ENCODE measurements around the gene CREB3L1. TPM values are rescaled to one million over a fixed set of nuclear protein-coding genes. Genes with fewer than 3 reads are reported as not detected.
A peak's percentile ranks its signal among the peaks of the same experiment; 100 is the strongest.

The CREB3L1 gene
- total and polyA plus RNA-seq, 2 donors from 2014 or later = 2.5 to 7.3 TPM

DNA sequence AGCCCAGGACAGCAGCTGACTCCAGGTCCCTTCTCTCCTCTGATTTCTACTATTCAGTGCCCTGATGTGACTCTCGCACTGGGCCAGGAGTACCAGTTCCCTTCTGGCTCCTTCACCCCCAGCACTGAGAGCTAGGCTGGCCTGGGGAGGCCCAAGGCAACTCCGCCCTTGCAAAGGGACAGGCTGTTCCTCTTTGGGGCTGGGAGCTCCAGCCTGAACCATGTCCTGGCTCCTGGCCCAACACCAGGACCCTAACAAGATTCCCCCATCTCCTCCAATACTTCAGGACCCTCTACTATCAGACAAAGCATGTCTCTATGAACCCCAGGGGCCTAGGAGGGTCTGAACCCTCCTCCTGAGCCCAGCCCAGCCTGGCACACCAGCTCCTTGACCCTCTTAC lies 12.5 kb downstream of the CREB3L1 start:
- DNase-seq (peak in 1 of 5 donors; percentile 54), FAIRE-seq (no peak)
- H3K27ac ChIP-seq (ENCODE audit: low read depth in 2 of 2, low read length in 2 of 2) = no peak overlapping the region
- H3K9me3 ChIP-seq (ENCODE audit: control insufficient read depth in 2 of 3, insufficient read depth in 1 of 3, low read length in 3 of 3) = no peaks in the 10 kb centered on the region
- intact Hi-C loops (cut with DNase I) = no loop called here
- H3K4me3 ChIP-seq (ENCODE audit: low read length in 3 of 3) = no peak overlapping the region
- H3K9ac ChIP-seq (ENCODE audit: low read length in 3 of 3) = no peak overlapping the region
- H3K27me3 ChIP-seq (ENCODE audit: control insufficient read depth, insufficient read depth, low read length) = no peaks in the 10 kb centered on the region
- TF ChIP-seq, protein P1, sequence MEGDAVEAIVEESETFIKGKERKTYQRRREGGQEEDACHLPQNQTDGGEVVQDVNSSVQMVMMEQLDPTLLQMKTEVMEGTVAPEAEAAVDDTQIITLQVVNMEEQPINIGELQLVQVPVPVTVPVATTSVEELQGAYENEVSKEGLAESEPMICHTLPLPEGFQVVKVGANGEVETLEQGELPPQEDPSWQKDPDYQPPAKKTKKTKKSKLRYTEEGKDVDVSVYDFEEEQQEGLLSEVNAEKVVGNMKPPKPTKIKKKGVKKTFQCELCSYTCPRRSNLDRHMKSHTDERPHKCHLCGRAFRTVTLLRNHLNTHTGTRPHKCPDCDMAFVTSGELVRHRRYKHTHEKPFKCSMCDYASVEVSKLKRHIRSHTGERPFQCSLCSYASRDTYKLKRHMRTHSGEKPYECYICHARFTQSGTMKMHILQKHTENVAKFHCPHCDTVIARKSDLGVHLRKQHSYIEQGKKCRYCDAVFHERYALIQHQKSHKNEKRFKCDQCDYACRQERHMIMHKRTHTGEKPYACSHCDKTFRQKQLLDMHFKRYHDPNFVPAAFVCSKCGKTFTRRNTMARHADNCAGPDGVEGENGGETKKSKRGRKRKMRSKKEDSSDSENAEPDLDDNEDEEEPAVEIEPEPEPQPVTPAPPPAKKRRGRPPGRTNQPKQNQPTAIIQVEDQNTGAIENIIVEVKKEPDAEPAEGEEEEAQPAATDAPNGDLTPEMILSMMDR (IDR thresholded peaks at IDR 0.05; ENCODE audit: borderline replicate concordance, extremely low read depth, insufficient read depth) = no peak
- peaks cover 0 to 7% (median 7%) of the 10 kb centered on the region in 3 donors for H3K4me1 ChIP-seq (ENCODE audit: control insufficient read depth in 2 of 3, insufficient read depth in 2 of 3, low read depth in 1 of 3, low read length in 3 of 3)
- no peaks in the 10 kb centered on the region for H3K36me3 ChIP-seq (ENCODE audit: control insufficient read depth in 2 of 3, insufficient read depth in 3 of 3, low read length in 3 of 3)

DNA sequence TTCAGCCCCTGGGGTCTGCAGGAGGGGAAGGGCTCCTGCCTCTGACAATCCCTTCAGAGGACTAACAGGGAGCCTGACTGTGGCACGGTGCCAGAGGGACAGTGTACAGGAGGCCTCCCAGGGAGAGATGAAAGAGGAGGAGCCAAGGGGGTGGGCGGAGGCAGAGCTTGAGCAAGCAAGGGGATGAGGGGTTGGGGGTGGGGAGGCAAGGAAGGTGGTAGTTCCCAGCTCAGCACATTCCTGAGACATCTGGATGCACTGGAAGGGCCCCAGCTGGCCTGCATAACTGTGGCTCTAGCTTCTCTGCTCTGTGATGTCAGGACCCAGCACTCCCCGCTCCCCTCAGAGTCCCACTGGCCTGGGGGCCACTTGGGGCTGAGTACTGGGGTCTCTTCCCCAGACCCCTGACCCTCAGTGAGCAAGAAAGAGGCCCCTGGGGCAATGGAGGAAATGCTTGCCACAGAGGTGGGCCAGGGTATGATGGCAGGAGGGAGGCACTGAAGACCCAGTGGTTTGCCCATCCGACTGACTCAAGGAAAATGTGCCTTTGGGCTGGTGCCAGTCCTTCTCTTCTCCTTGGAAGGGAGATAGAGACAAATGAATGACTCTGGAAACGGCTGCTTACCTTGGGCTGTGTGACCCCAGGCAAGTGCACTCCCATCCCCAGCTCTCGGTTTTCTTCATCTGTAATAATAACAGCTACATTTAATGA lies 13.3 kb downstream of the CREB3L1 start:
- Histone ChIP-seq H3K4me1 (ENCODE audit: control insufficient read depth in 2 of 3, insufficient read depth in 2 of 3, low read depth in 1 of 3, low read length in 3 of 3) (peaks cover 0 to 8% (median 6%) of the 10 kb centered on the region in 3 donors), H3K27ac (ENCODE audit: low read depth in 2 of 2, low read length in 2 of 2) (no peak overlapping the region), H3K4me3 (ENCODE audit: low read length in 3 of 3) (no peak overlapping the region), H3K9ac (ENCODE audit: low read length in 3 of 3) (no peak overlapping the region), H3K9me3 (ENCODE audit: control insufficient read depth in 2 of 3, insufficient read depth in 1 of 3, low read length in 3 of 3) (no peaks in the 10 kb centered on the region), H3K27me3 (ENCODE audit: control insufficient read depth, insufficient read depth, low read length) (no peaks in the 10 kb centered on the region), H3K36me3 (ENCODE audit: control insufficient read depth in 2 of 3, insufficient read depth in 3 of 3, low read length in 3 of 3) (no peaks in the 10 kb centered on the region)
- FAIRE-seq = no peak
- intact Hi-C loops (cut with DNase I) = no loop called here
- TF ChIP-seq, protein P1 (IDR thresholded peaks at IDR 0.05; ENCODE audit: borderline replicate concordance, extremely low read depth, insufficient read depth) = no peak
- DNase-seq = peak; percentile 90 to 97 (median 95)

DNA sequence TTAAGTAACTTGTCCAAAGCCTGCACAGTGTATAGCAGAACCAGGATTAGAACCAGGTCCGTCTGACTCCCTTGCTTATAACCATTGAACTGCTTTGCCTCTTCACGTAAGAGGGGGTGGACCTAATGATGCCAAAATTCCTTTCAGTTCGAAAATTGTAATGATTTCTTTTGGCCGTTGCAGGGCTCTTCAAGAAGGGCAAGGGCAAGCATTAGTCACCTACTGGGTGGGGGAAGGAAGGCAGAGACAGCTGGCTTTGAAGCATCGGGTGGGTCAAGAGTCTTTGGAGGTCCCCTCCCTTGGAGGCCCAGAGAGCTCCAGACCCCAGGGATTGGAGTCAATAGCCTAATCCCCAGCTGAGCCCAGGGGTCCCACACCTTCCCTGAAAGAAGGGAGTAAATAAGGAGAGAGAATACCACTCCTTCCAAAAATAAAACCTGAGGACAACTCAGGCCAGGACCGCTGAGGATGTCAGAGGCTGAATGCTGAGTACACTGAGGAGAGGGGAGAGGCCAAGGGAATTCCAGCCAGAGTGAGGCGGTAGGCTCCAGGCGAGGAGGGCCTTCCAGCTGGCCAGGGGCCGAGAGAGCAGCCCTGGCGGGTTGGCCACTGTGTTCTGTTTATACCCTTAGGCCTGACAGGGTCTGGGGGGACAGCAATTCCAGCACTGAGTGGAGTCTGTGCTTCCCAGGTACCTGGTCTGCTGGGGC lies 14.1 kb downstream of the CREB3L1 start:
- H3K4me1 ChIP-seq (ENCODE audit: control insufficient read depth in 2 of 3, insufficient read depth in 2 of 3, low read depth in 1 of 3, low read length in 3 of 3) = peaks cover 0 to 13% (median 4%) of the 10 kb centered on the region in 3 donors
- no peaks in the 10 kb centered on the region for H3K9me3 ChIP-seq (ENCODE audit: control insufficient read depth in 2 of 3, insufficient read depth in 1 of 3, low read length in 3 of 3)
- no peak overlapping the region for H3K4me3 ChIP-seq (ENCODE audit: low read length in 3 of 3)
- intact Hi-C loops (cut with DNase I) = no loop called here
- H3K9ac ChIP-seq (ENCODE audit: low read length in 3 of 3) = no peak overlapping the region
- DNase-seq (peak in 2 of 5 donors; percentile 61 to 77), FAIRE-seq (no peak)
- no peak overlapping the region for H3K27ac ChIP-seq (ENCODE audit: low read depth in 2 of 2, low read length in 2 of 2)
- TF ChIP-seq, protein P1 (IDR thresholded peaks at IDR 0.05; ENCODE audit: borderline replicate concordance, extremely low read depth, insufficient read depth) = no peak
- H3K27me3 ChIP-seq (ENCODE audit: control insufficient read depth, insufficient read depth, low read length) = no peaks in the 10 kb centered on the region
- no peaks in the 10 kb centered on the region for H3K36me3 ChIP-seq (ENCODE audit: control insufficient read depth in 2 of 3, insufficient read depth in 3 of 3, low read length in 3 of 3)

All from kidney (tissue), 14 donors.